Stomach smooth muscle (tissue), 2 donors: ENCODE measurements around the gene APMAP.

Experiments used
- H3K27ac ChIP-seq: one replicate; pipeline ENCODE4 v1.7.0; 2013; ENCODE audit warnings: mild to moderate bottlenecking, low read length, inconsistent platforms
- H3K27me3 ChIP-seq, 2 donors: one replicate each; pipeline ENCODE4 v1.7.0; 2013; ENCODE audit warnings: low read length in 2 of 2; ENCODE audit not compliant: insufficient read depth in 2 of 2, control insufficient read depth in 1 of 2
- H3K36me3 ChIP-seq, 2 donors: one replicate each; pipeline ENCODE4 v1.7.0; 2013; ENCODE audit warnings: low read length in 2 of 2; ENCODE audit not compliant: control insufficient read depth in 2 of 2, insufficient read depth in 2 of 2
- H3K4me1 ChIP-seq: one replicate; pipeline ENCODE4 v1.7.0; 2013; ENCODE audit warnings: low read length; ENCODE audit not compliant: control insufficient read depth, insufficient read depth
- H3K4me3 ChIP-seq, 2 donors: one replicate each; pipeline ENCODE4 v1.7.0; 2013; ENCODE audit warnings: low read length in 2 of 2
- H3K9ac ChIP-seq, 2 donors: one replicate each; pipeline ENCODE4 v1.7.0; 2013; ENCODE audit warnings: low read length in 2 of 2, mild to moderate bottlenecking in 1 of 2
- H3K9me3 ChIP-seq, 2 donors: one replicate each; pipeline ENCODE4 v1.7.0; 2013; ENCODE audit warnings: low read length in 2 of 2; ENCODE audit not compliant: control insufficient read depth in 2 of 2
- donor health status: healthy.
- donor health status: Pancreatic carcinoma.

APMAP gene

GRCh38 chr20:25015986-25016385 is 23.4 kb upstream of the APMAP start:
- peaks cover 41 to 67% of the 10 kb centered on the region in 2 donors for H3K36me3 ChIP-seq
- H3K9me3 ChIP-seq = no peaks in the 10 kb centered on the region
- H3K9ac ChIP-seq = no peak overlapping the region
- H3K4me3 ChIP-seq = no peak overlapping the region
- peaks cover 2% of the 10 kb centered on the region for H3K4me1 ChIP-seq
- H3K27me3 ChIP-seq = no peaks in the 10 kb centered on the region
- no peak overlapping the region for H3K27ac ChIP-seq

- Histone ChIP-seq H3K9me3 (no peaks in the 10 kb centered on the region), H3K9ac (no peak overlapping the region), H3K36me3 (peaks cover 32 to 60% of the 10 kb centered on the region in 2 donors), H3K27ac (no peak overlapping the region), H3K4me1 (peaks cover 3% of the 10 kb centered on the region), H3K27me3 (no peaks in the 10 kb centered on the region), H3K4me3 (no peak overlapping the region)
These were observed 22.3 kb upstream of the APMAP start for GRCh38 chr20:25014816-25015215.

GRCh38 chr20:25013478-25014380 is 21.2 kb upstream of the APMAP start:
- no peak overlapping the region for H3K27ac ChIP-seq

DNA sequence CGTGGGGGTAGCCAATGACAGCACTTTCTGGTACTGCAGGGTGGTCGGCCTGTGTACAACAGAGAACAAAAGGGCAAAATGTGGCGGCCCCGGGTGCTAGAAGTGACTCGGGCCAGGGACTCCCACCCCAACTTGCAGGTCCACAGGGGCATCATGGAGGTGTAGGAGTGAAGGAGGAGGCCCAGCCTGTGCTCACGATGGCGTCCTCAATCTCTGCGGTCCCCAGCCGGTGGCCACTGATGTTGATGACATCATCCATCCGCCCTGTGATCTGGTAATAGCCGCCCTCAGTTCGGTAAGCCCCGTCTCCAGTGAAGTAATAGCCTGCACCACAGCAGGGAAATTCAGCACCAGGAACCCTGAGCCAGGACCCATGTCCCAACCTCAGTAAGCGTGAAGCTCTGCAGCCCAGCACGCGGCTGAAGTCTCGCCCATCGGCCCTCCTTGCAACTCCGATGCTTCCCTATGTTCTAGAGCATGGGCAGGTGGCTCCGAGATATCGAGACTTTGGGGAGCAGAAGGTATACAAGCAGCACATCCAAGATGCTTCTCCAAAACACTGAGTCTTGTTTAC is 20.2 kb upstream of the APMAP start:
- Histone ChIP-seq H3K27me3 (no peaks in the 10 kb centered on the region), H3K4me1 (peaks cover 24% of the 10 kb centered on the region), H3K9ac (no peak overlapping the region), H3K36me3 (peaks cover 28 to 63% of the 10 kb centered on the region in 2 donors), H3K9me3 (no peaks in the 10 kb centered on the region), H3K27ac (no peak overlapping the region), H3K4me3 (no peak overlapping the region)

More at GRCh38 chr20:25013478-25014380, 21.2 kb upstream of the APMAP start:
- no peaks in the 10 kb centered on the region for H3K9me3 ChIP-seq
- H3K27me3 ChIP-seq = no peaks in the 10 kb centered on the region
- peaks cover 25 to 61% of the 10 kb centered on the region in 2 donors for H3K36me3 ChIP-seq
- peaks cover 13% of the 10 kb centered on the region for H3K4me1 ChIP-seq
- H3K4me3 ChIP-seq = no peak overlapping the region
- H3K9ac ChIP-seq = no peak overlapping the region

DNA sequence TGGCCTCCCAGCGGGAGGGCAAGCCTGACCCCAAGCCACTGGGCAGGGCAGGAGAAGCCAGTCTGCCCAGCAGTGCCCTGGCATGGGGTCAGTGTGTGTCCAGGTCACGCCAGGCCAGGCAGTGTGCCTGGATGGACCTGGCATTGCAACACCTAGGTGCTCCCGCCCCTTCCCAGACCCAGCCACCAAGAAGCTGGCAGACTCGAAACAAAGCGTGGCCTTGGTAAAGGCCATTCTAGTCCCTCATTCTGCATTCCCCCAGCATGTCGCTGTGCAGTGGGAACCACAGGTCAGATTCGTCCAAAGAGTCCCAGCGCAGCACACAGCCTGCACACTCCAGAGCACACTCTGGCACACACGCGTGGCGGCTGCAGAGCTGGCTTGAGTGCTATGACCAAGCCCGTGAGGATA is 19.3 kb upstream of the APMAP start:
- Histone ChIP-seq H3K4me3 (no peak overlapping the region), H3K27me3 (no peaks in the 10 kb centered on the region), H3K9me3 (no peaks in the 10 kb centered on the region), H3K4me1 (peaks cover 29% of the 10 kb centered on the region), H3K27ac (no peak overlapping the region), H3K36me3 (peaks cover 34 to 68% of the 10 kb centered on the region in 2 donors), H3K9ac (no peak overlapping the region)

GRCh38 chr20:25011261-25011660 is 18.7 kb upstream of the APMAP start:
- H3K36me3 ChIP-seq = peaks cover 30 to 67% of the 10 kb centered on the region in 2 donors
- no peak overlapping the region for H3K4me3 ChIP-seq
- H3K4me1 ChIP-seq = peaks cover 34% of the 10 kb centered on the region
- H3K9me3 ChIP-seq = no peaks in the 10 kb centered on the region
- no peak overlapping the region for H3K9ac ChIP-seq
- no peak overlapping the region for H3K27ac ChIP-seq
- no peaks in the 10 kb centered on the region for H3K27me3 ChIP-seq

DNA sequence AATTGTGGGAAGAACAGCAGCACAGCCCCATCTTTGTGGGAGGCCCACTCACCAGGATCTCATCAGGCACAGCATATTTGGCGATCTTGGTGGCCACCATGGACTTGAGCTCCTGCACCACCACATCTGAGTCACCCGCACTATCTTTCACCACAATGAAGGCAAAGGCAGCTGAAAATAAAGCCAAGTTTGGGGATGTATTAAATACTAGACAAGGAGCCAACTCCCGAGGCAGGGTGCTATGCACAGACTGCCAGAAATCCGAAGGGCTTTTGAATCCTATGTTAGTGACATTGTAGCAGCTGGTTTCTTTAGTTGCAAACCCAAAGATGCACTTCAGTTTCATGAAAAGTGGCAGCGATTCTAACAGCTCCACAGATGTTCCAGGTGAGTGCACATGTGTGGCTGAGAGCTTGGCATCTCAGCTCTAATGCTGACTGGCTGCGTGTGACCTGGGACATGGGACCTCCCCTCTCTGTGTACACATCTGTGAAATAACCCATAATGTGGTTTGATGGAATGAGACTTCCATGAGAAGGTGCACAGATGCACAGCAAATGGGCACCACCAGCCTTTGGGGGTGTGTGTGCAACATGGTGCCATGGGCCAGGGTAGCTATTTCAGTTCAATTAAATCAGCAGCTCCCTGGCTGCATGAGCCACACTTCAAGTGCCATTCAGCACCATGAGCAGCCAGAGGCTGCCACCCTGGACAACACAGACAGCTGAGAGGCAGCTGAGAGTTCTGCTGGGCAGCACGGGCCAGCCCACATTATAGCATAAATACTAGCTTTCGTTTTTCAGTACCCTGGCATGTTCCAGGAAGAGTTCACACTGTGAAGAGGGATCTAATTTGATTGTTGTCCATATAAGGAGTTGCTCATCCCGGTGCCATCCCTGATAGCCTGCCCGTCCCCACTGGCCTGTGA is 16.9 kb upstream of the APMAP start:
- Histone ChIP-seq H3K27me3 (no peaks in the 10 kb centered on the region), H3K36me3 (peaks cover 29 to 60% of the 10 kb centered on the region in 2 donors), H3K4me1 (peaks cover 52% of the 10 kb centered on the region), H3K9me3 (no peaks in the 10 kb centered on the region), H3K9ac (no peak overlapping the region), H3K27ac (peak overlapping the region; percentile 58), H3K4me3 (no peak overlapping the region)

DNA sequence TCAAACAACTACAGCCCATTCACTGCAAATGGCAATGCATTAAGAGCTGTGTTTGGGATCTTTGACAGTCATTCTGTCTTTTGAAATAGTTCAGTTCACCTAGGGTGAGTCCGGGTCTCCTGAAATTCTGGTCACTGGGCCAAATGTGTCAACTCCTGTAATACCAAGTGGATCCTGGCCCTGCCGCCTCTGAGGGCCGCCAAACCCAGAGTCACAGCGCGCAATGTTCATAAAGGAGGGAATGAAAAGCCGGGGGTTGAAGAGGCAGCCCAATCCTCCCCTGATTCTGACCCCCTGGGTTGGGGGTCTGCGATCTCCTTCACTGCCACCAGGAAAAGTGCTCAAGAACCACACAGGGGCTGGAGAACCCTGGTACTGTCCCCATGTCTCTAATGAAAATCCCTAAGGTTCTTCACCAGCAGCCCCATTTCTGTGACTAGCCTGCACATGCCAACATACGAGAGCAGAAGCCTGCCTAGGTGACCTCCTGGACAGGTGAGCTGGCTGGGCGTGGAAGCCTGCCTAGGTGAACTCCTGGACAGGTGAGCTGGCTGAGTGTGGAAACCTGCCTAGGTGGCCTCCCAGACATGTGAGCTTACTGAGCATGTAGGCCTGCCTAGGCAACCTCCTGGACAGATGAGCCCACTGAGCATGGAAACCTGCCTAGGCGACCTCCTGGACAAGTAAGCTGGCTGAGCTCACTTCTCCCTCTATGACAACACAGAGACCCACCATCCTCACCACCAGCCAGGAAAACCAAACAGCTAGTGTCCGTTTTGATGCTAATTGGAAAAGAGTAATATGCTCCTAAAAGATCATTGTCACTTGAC is 16.1 kb upstream of the APMAP start:
- peak overlapping the region; percentile 58 for H3K27ac ChIP-seq

GRCh38 chr20:25007491-25008305 is 15.1 kb upstream of the APMAP start:
- no peaks in the 10 kb centered on the region for H3K9me3 ChIP-seq
- no peak overlapping the region for H3K4me3 ChIP-seq
- no peaks in the 10 kb centered on the region for H3K27me3 ChIP-seq
- peaks cover 21 to 45% of the 10 kb centered on the region in 2 donors for H3K36me3 ChIP-seq
- H3K9ac ChIP-seq = no peak overlapping the region
- H3K27ac ChIP-seq = peak overlapping the region; percentile 58
- H3K4me1 ChIP-seq = peaks cover 54% of the 10 kb centered on the region

More for the DNA sequence above, 16.1 kb upstream of the APMAP start:
- no peaks in the 10 kb centered on the region for H3K27me3 ChIP-seq
- no peak overlapping the region for H3K4me3 ChIP-seq
- no peaks in the 10 kb centered on the region for H3K9me3 ChIP-seq
- H3K9ac ChIP-seq = no peak overlapping the region
- H3K36me3 ChIP-seq = peaks cover 24 to 54% of the 10 kb centered on the region in 2 donors
- H3K4me1 ChIP-seq = peaks cover 54% of the 10 kb centered on the region
